Caco-2 (cell line): ENCODE results near the gene MOSPD2. TPM values are rescaled to one million over a fixed set of nuclear protein-coding genes. Genes with fewer than 3 reads are reported as not detected.

Experiments
- BruUV-seq: library from RNA; stranded (reverse); fragments of 400-500 nt; replicated peaks from 2 replicates; lab custom pipeline; 2021; lab: Mats Ljungman, UMichigan
- CTCF ChIA-PET: fragments of 300-600 bp; sonication (Branson Sonifier 250); formaldehyde crosslinking; loops from one replicate; lab custom pipeline; 2022; ENCODE audit warnings: antibody characterized with exemption; lab: Charles Lee
- POLR2A ChIA-PET: fragments of 300-600 bp; sonication (Branson Sonifier 250); formaldehyde crosslinking; loops from one replicate; lab custom pipeline; 2022; ENCODE audit warnings: antibody characterized with exemption; lab: Charles Lee
- DNase-seq, 2 experiments: peaks; one replicate each; pipeline versions ENCODE4 v3.0.0 to v3.0.0-alpha.2; 2020 to 2022
- H3K27me3 ChIP-seq: replicated peaks from 2 replicates; pipeline ENCODE4 v1.6.0; 2011; ENCODE audit warnings: low read length; ENCODE audit not compliant: control insufficient read depth, insufficient read depth
- H3K36me3 ChIP-seq: 2 replicates; pipeline ENCODE4 v1.5.1; 2011; ENCODE audit warnings: low read length; ENCODE audit not compliant: control insufficient read depth, insufficient read depth
- H3K4me1 ChIP-seq: fragments of 250-450 bp; sonication (Bioruptor Pico); 2 replicates; pipeline ENCODE4 v1.5.1; 2020; ENCODE audit warnings: mild to moderate bottlenecking
- H3K4me3 ChIP-seq: 2 replicates; pipeline ENCODE4 v1.5.1; 2011; ENCODE audit warnings: low read depth, mild to moderate bottlenecking, control low read depth, low read length
- H3K9me3 ChIP-seq: fragments of 250-450 bp; sonication (Bioruptor Pico); 2 replicates; pipeline ENCODE4 v1.5.1; 2020; ENCODE audit warnings: mild to moderate bottlenecking, moderate library complexity
- H3K27ac Mint-ChIP-seq: one replicate; pipeline ENCODE4 v1.8.0; 2022; ENCODE audit warnings: mixed read lengths; ENCODE audit not compliant: unreplicated experiment
- H3K27me3 Mint-ChIP-seq: one replicate; pipeline ENCODE4 v1.8.0; 2022; ENCODE audit warnings: mixed read lengths; ENCODE audit not compliant: insufficient read depth, unreplicated experiment
- H3K36me3 Mint-ChIP-seq: one replicate; pipeline ENCODE4 v1.8.0; 2022; ENCODE audit warnings: mild to moderate bottlenecking, mixed read lengths; ENCODE audit not compliant: insufficient read depth, unreplicated experiment
- H3K4me1 Mint-ChIP-seq: one replicate; pipeline ENCODE4 v1.8.0; 2022; ENCODE audit warnings: low read depth, mixed read lengths; ENCODE audit not compliant: unreplicated experiment
- H3K4me3 Mint-ChIP-seq: one replicate; pipeline ENCODE4 v1.8.0; 2022; ENCODE audit warnings: mild to moderate bottlenecking, moderate library complexity, mixed read lengths; ENCODE audit not compliant: unreplicated experiment
- H3K9me3 Mint-ChIP-seq: one replicate; pipeline ENCODE4 v1.8.0; 2022; ENCODE audit warnings: mixed read lengths; ENCODE audit not compliant: unreplicated experiment
- intact Hi-C: fragments of 100-400 bp; cut with micrococcal nuclease; formaldehyde crosslinking; loops from one replicate; pipeline ENCODE4 v1.10.0; 2022; ENCODE audit not compliant: unreplicated experiment
- total RNA-seq: library from RNA; stranded (reverse); gene quantifications from 2 replicates; pipeline ENCODE4 v1.2.3, GENCODE V29; 2022
- TF ChIP-seq, protein P1 (sequence below), 2 experiments: fragments of 200-600 bp in 1 of 2; IDR thresholded peaks; 1 replicate in 1 of 2; 2 replicates in 1 of 2; pipeline versions ENCODE4 v1.5.1 to v1.8.0; 2011 to 2022; ENCODE audit warnings: antibody characterized with exemption in 1 of 2, control low read depth in 1 of 2, inconsistent platforms in 1 of 2, low read depth in 1 of 2, low read length in 1 of 2, mild to moderate bottlenecking in 1 of 2, moderate library complexity in 1 of 2; ENCODE audit not compliant: insufficient read depth in 1 of 2, severe bottlenecking in 1 of 2, unreplicated experiment in 1 of 2

Gene MOSPD2
- total RNA-seq, 1 experiment from 2014 or later = 13.8 TPM

DNA sequence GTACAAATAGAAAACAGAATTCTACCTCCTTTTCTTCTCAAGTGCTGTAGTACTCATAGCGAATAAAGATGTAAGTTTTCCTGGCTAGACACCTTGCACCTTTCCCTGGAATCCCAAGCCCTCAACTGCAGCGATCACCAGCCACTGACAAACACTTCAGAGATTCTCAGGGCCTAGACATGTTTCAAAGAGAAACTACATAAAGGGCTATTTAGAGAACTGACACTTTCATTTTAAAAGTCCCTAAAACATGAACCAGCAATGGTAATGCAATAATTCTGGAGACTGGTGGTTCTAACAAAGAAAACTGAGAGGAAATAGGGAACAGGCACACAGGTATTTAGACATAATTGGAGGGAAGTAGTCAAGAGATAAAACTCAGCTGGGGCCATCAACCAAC is 36.1 kb upstream of the MOSPD2 start:
- TF ChIP-seq, protein P1, sequence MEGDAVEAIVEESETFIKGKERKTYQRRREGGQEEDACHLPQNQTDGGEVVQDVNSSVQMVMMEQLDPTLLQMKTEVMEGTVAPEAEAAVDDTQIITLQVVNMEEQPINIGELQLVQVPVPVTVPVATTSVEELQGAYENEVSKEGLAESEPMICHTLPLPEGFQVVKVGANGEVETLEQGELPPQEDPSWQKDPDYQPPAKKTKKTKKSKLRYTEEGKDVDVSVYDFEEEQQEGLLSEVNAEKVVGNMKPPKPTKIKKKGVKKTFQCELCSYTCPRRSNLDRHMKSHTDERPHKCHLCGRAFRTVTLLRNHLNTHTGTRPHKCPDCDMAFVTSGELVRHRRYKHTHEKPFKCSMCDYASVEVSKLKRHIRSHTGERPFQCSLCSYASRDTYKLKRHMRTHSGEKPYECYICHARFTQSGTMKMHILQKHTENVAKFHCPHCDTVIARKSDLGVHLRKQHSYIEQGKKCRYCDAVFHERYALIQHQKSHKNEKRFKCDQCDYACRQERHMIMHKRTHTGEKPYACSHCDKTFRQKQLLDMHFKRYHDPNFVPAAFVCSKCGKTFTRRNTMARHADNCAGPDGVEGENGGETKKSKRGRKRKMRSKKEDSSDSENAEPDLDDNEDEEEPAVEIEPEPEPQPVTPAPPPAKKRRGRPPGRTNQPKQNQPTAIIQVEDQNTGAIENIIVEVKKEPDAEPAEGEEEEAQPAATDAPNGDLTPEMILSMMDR (IDR thresholded peaks at IDR 0.05; ENCODE audit: insufficient read depth in 1 of 2, low read depth in 1 of 2, low read length in 1 of 2, severe bottlenecking in 1 of 2, unreplicated experiment in 1 of 2) = no peak
- Histone ChIP-seq H3K4me3 (no peak overlapping the region), H3K4me1 (no peaks in the 10 kb centered on the region), H3K27me3 (no peaks in the 10 kb centered on the region), H3K36me3 (no peaks in the 10 kb centered on the region), H3K9me3 (no peaks in the 10 kb centered on the region)
- CTCF ChIA-PET = interaction anchor here (0.6 kb wide), 1 partner anchor 15 kb away, joined by 3 read pairs; no protein-coding TSS in a partner anchor
- BruUV-seq = no TSS peak
- no peak overlapping the region for H3K4me3 Mint-ChIP-seq
- H3K9me3 Mint-ChIP-seq = no peaks in the 10 kb centered on the region
- intact Hi-C loops = no loop called here
- H3K36me3 Mint-ChIP-seq = peaks cover 4% of the 10 kb centered on the region
- POLR2A ChIA-PET = no interaction called here
- H3K27me3 Mint-ChIP-seq = no peaks in the 10 kb centered on the region
- no peak overlapping the region for H3K27ac Mint-ChIP-seq
- no peaks in the 10 kb centered on the region for H3K4me1 Mint-ChIP-seq
- DNase-seq = no peak

DNA sequence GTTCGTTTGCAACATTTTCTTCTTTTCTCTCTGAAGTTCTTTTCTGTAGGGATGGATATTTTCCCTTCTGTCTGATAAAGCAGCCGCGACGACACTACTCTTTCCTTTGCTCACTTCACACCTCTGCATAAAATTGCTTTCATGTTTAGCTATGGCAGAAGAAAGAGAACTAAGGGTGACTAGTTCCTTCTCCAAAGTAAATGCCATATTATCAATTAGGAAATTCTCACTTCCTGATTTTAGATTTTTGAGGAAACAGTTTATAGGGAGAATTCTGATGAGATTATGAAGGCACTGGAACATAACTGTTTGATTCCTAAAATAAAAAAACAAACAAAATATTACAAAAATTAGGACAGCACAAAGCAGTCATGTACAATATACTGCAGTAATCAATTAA is 29.6 kb upstream of the MOSPD2 start:
- intact Hi-C loops = no loop called here
- Mint-ChIP-seq H3K27ac (no peak overlapping the region), H3K4me1 (peaks cover 8% of the 10 kb centered on the region), H3K36me3 (no peaks in the 10 kb centered on the region), H3K9me3 (no peaks in the 10 kb centered on the region), H3K4me3 (no peak overlapping the region), H3K27me3 (no peaks in the 10 kb centered on the region)
- ChIA-PET CTCF (no interaction called here), POLR2A (no interaction called here)
- H3K36me3 ChIP-seq = no peaks in the 10 kb centered on the region
- no peak for DNase-seq
- no peaks in the 10 kb centered on the region for H3K4me1 ChIP-seq
- TF ChIP-seq, protein P1 (IDR thresholded peaks at IDR 0.05; ENCODE audit: insufficient read depth in 1 of 2, low read depth in 1 of 2, low read length in 1 of 2, severe bottlenecking in 1 of 2, unreplicated experiment in 1 of 2) = no peak
- H3K4me3 ChIP-seq = no peak overlapping the region
- no TSS peak for BruUV-seq
- no peaks in the 10 kb centered on the region for H3K9me3 ChIP-seq
- no peaks in the 10 kb centered on the region for H3K27me3 ChIP-seq

DNA sequence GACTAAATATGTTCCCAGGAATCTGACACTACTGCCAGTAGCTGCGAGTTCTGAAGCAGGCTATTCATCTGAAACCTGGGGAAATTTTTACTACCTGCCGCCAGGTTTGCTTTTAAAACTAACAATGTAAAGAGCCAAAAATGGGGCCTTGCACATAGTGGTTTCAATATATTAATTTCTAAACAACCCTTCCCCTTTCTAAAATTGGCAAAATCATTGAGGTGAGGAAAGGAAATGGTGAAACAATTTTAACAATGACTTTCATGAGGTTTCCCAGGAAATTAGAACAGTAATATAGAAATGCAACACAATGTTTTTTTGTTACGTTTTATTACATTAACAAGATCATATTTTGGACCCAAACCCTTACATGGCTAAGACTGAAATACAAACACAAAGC is 21.7 kb upstream of the MOSPD2 start:
- H3K27me3 ChIP-seq = no peaks in the 10 kb centered on the region
- no peaks in the 10 kb centered on the region for H3K9me3 ChIP-seq
- no peaks in the 10 kb centered on the region for H3K36me3 ChIP-seq
- H3K27me3 Mint-ChIP-seq = no peaks in the 10 kb centered on the region
- H3K9me3 Mint-ChIP-seq = no peaks in the 10 kb centered on the region
- intact Hi-C loops = no loop called here
- CTCF ChIA-PET = no interaction called here
- H3K4me3 Mint-ChIP-seq = no peak overlapping the region
- no peaks in the 10 kb centered on the region for H3K36me3 Mint-ChIP-seq
- H3K4me3 ChIP-seq = no peak overlapping the region
- no TSS peak for BruUV-seq
- TF ChIP-seq, protein P1 (IDR thresholded peaks at IDR 0.05; ENCODE audit: insufficient read depth in 1 of 2, low read depth in 1 of 2, low read length in 1 of 2, severe bottlenecking in 1 of 2, unreplicated experiment in 1 of 2) = no peak
- POLR2A ChIA-PET = no interaction called here
- DNase-seq = no peak
- H3K4me1 ChIP-seq = no peaks in the 10 kb centered on the region
- no peak overlapping the region for H3K27ac Mint-ChIP-seq
- peaks cover 17% of the 10 kb centered on the region for H3K4me1 Mint-ChIP-seq
